Stimulated activated naive CD4-positive, alpha-beta T cell treated with Interleukin-2 at 50 U/mL for 16 hours (primary cell): ENCODE measurements around the gene FURIN.
"Not testable (repeated sequence)": the region's sequence is repeated elsewhere in the genome, so short reads cannot be mapped to it uniquely, and the experiment has no call there.

ENCODE experiments used
- DNase-seq: peaks from one replicate; lab custom pipeline; 2025; lab: John Stamatoyannopoulos, UW

The FURIN gene

GRCh38 chr15:90882781-90883525 lies 14.6 kb downstream of the FURIN start:
- DNase-seq, result no peak

- DNase-seq, result no peak
Observed at GRCh38 chr15:90883526-90883975, 15.2 kb downstream of the FURIN start.

GRCh38 chr15:90883976-90884718 lies 15.8 kb downstream of the FURIN start, which contains the start of gene FES:
FES (plus strand) TSS chr15:90884504; CDS start chr15:90885046, 542 bp downstream.
- no peak for DNase-seq

GRCh38 chr15:90884719-90885431 lies 16.5 kb downstream of the FURIN start:
- no peak for DNase-seq

GRCh38 chr15:90885432-90886290 lies 17.3 kb downstream of the FURIN start:
- DNase-seq, result peak; percentile 68

- DNase-seq, result no peak
Observed at GRCh38 chr15:90886291-90886614, 17.9 kb downstream of the FURIN start.

GRCh38 chr15:90887037-90887481 lies 18.7 kb downstream of the FURIN start:
- DNase-seq, result no peak

- DNase-seq, result no peak
Observed at GRCh38 chr15:90889313-90889730, 20.9 kb downstream of the FURIN start.

GRCh38 chr15:90889736-90890456 lies 21.5 kb downstream of the FURIN start:
- no peak for DNase-seq

- DNase-seq, result no peak
Observed at GRCh38 chr15:90890839-90891238, 22.5 kb downstream of the FURIN start.

- DNase-seq, result no peak
Observed at GRCh38 chr15:90891346-90891949, 23.1 kb downstream of the FURIN start.

GRCh38 chr15:90892023-90892422 lies 23.6 kb downstream of the FURIN start:
- DNase-seq, result no peak

GRCh38 chr15:90892498-90893174 lies 24.2 kb downstream of the FURIN start:
- no peak for DNase-seq

- DNase-seq, result no peak
Observed at GRCh38 chr15:90893175-90894090, 25.0 kb downstream of the FURIN start.

- no peak for DNase-seq
Observed at GRCh38 chr15:90895571-90896117, 27.3 kb downstream of the FURIN start.

- not testable (repeated sequence) for DNase-seq
Observed at GRCh38 chr15:90897131-90897655, 28.8 kb downstream of the FURIN start.

- DNase-seq, result no peak
Observed at GRCh38 chr15:90901175-90902039, 33.0 kb downstream of the FURIN start.
